Thoracic aorta (tissue), 2 donors: ENCODE results near the gene FTO. TPM values are rescaled to one million over a fixed set of nuclear protein-coding genes. Genes with fewer than 3 reads are reported as not detected.

ENCODE experiments used
- ATAC-seq: fragments of 150-250 bp; one replicate; pipeline ENCODE4 v1.8.0; 2017; ENCODE audit warnings: low read depth; ENCODE audit not compliant: insufficient number of reproducible peaks, low FRiP score
- DNase-seq: peaks from one replicate; pipeline ENCODE4 v3.0.0-alpha.2; 2020; ENCODE audit warnings: low spot score
- H3K27ac ChIP-seq, 2 donors: fragments of 200-600 bp; sonication (generic); 1 replicate in 1 of 2; 2 replicates in 1 of 2; pipeline ENCODE4 v1.5.1; 2016; ENCODE audit warnings: mild to moderate bottlenecking in 2 of 2, moderate library complexity in 2 of 2
- H3K27me3 ChIP-seq: fragments of 200-600 bp; sonication (generic); replicated peaks from 2 replicates; pipeline ENCODE4 v1.6.0; 2016; ENCODE audit warnings: mild to moderate bottlenecking; ENCODE audit not compliant: insufficient read depth
- H3K36me3 ChIP-seq: fragments of 200-600 bp; sonication (generic); one replicate; pipeline ENCODE4 v1.5.1; 2016
- H3K4me1 ChIP-seq, 2 donors: fragments of 200-600 bp; sonication (generic); 1 replicate in 1 of 2; 2 replicates in 1 of 2; pipeline versions ENCODE4 v1.5.1 to v1.6.0; 2016; ENCODE audit warnings: low read depth in 2 of 2, mild to moderate bottlenecking in 1 of 2; ENCODE audit not compliant: control insufficient read depth in 1 of 2
- H3K4me3 ChIP-seq: fragments of 200-600 bp; sonication (generic); 2 replicates; pipeline ENCODE4 v1.5.1; 2016; ENCODE audit warnings: mild to moderate bottlenecking
- H3K9me3 ChIP-seq: fragments of 200-600 bp; sonication (generic); 2 replicates; pipeline ENCODE4 v1.5.1; 2016
- total RNA-seq, 2 donors: library from RNA; depleted of rRNA; stranded (reverse); fragments of >200 nt; gene quantifications; one replicate each; pipeline versions ENCODE4 v1.1.0 to v1.2.3, GENCODE V29; 2016
- TF ChIP-seq, protein P1 (sequence below): fragments of 200-600 bp; sonication (generic); IDR thresholded peaks from one replicate; pipeline ENCODE4 v1.5.1; 2019; ENCODE audit warnings: antibody characterized with exemption

FTO gene
- total RNA-seq, result 100 to 1,000 TPM in 1 of 2 donors, 10 to 100 TPM in 1; 99.6 to 103 TPM

DNA sequence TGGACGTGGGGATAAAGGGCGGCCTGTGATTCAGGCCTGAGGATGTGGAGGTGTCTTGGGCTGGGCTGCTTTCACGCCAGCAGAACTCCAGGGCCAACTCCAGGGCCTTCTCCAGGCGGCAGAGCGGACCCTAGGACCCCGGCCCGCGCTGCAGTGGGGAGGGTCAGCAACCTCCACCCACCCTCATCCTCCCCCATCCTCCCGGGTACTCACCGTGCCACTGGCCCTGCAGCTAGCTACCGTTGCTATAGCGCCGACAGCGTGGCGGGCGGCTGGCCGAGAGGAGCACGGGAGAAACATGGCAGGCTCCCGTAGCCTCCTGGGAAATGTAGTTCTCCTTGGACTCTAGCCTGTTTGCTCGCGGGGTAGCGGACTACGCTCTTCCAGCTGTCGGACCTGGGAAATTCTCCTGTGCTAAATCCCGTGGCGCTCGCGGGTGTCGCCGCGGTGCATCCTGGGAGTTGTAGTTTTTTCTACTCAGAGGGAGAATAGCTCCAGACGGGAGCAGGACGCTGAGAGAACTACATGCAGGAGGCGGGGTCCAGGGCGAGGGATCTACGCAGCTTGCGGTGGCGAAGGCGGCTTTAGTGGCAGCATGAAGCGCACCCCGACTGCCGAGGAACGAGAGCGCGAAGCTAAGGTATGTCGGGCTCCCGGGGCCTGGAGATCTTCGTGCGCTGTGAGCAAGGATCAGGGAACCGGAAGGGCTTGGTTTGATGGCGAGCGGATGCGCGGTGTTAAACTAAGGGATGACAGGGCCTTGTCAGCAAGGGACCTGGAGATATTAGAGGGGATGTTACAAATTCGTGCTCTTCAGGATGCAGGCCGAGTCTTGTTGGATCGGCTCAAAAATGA, at the start of gene FTO, which contains the start of gene RPGRIP1L:
Gene FTO, plus strand, starts transcription at position 567 of the 855 bp plus-strand sequence.
Gene RPGRIP1L, minus strand, starts transcription at position 270 of the 855 bp plus-strand sequence. CDS start 3,136 bp downstream, outside the sequence.
- H3K9me3 ChIP-seq, result no peaks in the 10 kb centered on the region
- peaks cover 7 to 21% of the 10 kb centered on the region in 2 donors for H3K4me1 ChIP-seq
- ATAC-seq (peak; percentile 100), DNase-seq (peak; percentile 98)
- peak within 1 kb of the TSS; percentile 89 for H3K4me3 ChIP-seq
- TF ChIP-seq, protein P1, sequence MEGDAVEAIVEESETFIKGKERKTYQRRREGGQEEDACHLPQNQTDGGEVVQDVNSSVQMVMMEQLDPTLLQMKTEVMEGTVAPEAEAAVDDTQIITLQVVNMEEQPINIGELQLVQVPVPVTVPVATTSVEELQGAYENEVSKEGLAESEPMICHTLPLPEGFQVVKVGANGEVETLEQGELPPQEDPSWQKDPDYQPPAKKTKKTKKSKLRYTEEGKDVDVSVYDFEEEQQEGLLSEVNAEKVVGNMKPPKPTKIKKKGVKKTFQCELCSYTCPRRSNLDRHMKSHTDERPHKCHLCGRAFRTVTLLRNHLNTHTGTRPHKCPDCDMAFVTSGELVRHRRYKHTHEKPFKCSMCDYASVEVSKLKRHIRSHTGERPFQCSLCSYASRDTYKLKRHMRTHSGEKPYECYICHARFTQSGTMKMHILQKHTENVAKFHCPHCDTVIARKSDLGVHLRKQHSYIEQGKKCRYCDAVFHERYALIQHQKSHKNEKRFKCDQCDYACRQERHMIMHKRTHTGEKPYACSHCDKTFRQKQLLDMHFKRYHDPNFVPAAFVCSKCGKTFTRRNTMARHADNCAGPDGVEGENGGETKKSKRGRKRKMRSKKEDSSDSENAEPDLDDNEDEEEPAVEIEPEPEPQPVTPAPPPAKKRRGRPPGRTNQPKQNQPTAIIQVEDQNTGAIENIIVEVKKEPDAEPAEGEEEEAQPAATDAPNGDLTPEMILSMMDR, result peak; percentile 40
- no peaks in the 10 kb centered on the region for H3K27me3 ChIP-seq
- no peaks in the 10 kb centered on the region for H3K36me3 ChIP-seq
- peak within 1 kb of the TSS; percentile 21 to 29 for H3K27ac ChIP-seq

DNA sequence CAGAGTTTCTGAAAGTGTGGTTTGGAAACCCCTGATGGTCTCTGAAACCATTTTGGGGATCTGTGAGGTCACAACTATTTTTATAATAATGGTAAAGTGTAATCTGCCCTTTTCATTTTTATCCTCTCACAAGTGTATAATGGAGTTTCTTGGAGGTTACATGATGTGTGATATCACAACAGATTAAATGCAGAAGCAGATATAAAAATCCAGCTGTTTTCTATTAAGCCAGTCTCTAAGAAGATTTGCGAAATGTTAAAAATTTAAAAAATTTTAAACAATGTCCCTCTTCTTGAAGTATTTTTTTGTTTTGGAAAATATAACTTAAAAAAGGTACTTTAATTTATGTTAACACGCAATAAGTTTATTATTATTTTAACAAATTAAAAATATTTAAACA, 49.0 kb upstream of the FTO start:
- Histone ChIP-seq H3K27ac (no peak overlapping the region), H3K4me3 (no peak overlapping the region), H3K9me3 (no peaks in the 10 kb centered on the region), H3K36me3 (peaks cover 7% of the 10 kb centered on the region), H3K27me3 (no peaks in the 10 kb centered on the region), H3K4me1 (no peaks in the 10 kb centered on the region)
- DNase-seq, result no peak
- ATAC-seq, result no peak
- TF ChIP-seq, protein P1, result no peak

DNA sequence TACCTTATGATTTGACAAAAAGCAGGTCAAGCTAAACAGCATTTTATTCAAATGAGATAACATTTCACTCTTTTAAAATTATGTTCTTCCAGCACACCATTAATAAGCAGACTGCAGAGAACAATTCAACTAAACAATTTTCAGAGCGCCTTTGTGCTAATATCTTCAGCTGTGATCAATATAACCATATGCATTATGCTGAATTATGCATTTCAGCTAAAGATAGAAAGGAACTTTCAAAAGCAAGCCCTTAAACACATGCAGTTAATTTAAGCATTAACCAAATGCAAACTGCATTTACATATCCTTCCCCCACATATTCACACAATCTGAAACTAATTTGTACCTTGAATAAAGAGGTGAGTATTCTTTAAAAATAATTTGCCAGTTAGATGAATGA, 41.9 kb upstream of the FTO start:
- no peaks in the 10 kb centered on the region for H3K9me3 ChIP-seq
- DNase-seq, result no peak
- ATAC-seq, result no peak

DNA sequence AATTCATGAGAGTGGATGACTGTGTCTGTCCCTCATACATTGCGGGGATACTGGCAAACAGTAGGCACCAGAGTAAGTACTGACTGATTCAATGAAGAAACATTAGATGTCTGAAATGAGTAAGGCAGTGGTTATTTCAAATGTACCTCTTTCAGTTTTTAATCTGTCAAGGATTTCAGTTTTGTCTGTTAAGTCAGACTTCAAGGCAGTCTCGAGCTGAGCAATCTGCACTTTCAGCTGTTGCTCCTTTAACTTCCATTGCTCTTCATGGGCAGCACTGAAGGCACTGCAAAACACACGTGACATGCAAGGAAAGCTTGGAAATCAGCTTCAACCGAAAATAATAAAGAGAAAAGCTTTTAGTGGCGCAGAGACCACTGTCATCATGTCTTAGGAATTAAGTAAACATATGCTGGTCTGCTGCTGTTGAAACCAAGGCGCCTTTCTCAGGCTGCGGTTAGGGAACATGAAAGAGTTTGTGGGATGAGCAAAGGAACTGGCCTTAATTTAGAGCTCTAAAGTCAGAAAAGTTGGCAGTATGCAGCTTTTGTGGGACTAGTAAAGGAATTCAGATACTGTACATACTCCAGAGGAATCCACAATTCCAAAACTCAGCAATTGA, 39.1 kb upstream of the FTO start:
- no peak for ATAC-seq
- Histone ChIP-seq H3K27ac (peak overlapping the region; percentile 67 to 72), H3K4me3 (peak overlapping the region; percentile 69)

More for the DNA sequence above, 41.9 kb upstream of the FTO start:
- no peak overlapping the region for H3K4me3 ChIP-seq
- no peaks in the 10 kb centered on the region for H3K27me3 ChIP-seq
- H3K4me1 ChIP-seq, result peaks cover 5 to 35% of the 10 kb centered on the region in 2 donors
- H3K27ac ChIP-seq, result no peak overlapping the region
- H3K36me3 ChIP-seq, result no peaks in the 10 kb centered on the region
- TF ChIP-seq, protein P1, result no peak

More for the DNA sequence above, 39.1 kb upstream of the FTO start:
- Histone ChIP-seq H3K4me1 (peaks cover 5 to 36% of the 10 kb centered on the region in 2 donors), H3K36me3 (no peaks in the 10 kb centered on the region), H3K9me3 (no peaks in the 10 kb centered on the region), H3K27me3 (no peaks in the 10 kb centered on the region)
- no peak for DNase-seq
- TF ChIP-seq, protein P1, result no peak
